GM12878 (cell line): ENCODE measurements around the gene MYO18B.
"Not testable (repeated sequence)": the region's sequence is repeated elsewhere in the genome, so short reads cannot be mapped to it uniquely, and the experiment has no call there.

Source experiments
- BACH1 ChIP-seq: fragments of 450-650 bp; IDR thresholded peaks from 2 replicates; pipeline ENCODE4 v1.6.1; 2017; ENCODE audit warnings: mild to moderate bottlenecking, borderline replicate concordance
- CTCF ChIP-seq, 3 experiments: IDR thresholded peaks in 2 of 3; conservative IDR thresholded peaks in 1 of 3; 2 replicates each; pipeline ENCODE4 v1.5.1; 2011; ENCODE audit warnings: low read depth in 3 of 3, low read length in 3 of 3, mild to moderate bottlenecking in 3 of 3, control low read depth in 2 of 3, moderate library complexity in 2 of 3, inconsistent platforms in 1 of 3, mixed read lengths in 1 of 3; ENCODE audit not compliant: control insufficient read depth in 2 of 3, insufficient read depth in 1 of 3; ENCODE audit errors: extremely low read depth in 1 of 3
- ELK1 ChIP-seq: IDR thresholded peaks from 2 replicates; pipeline ENCODE4 v1.6.1; 2012; ENCODE audit warnings: low read depth, low read length, improper control_type of control experiment
- EZH2 ChIP-seq: IDR thresholded peaks from 2 replicates; pipeline ENCODE4 v1.6.1; 2012; ENCODE audit warnings: low read depth, mild to moderate bottlenecking, control low read depth, inconsistent platforms, low read length, borderline replicate concordance; ENCODE audit not compliant: control insufficient read depth
- MAX ChIP-seq: IDR thresholded peaks from 2 replicates; pipeline ENCODE4 v1.6.1; 2012; ENCODE audit warnings: low read depth, low read length, improper control_type of control experiment
- NRF1 ChIP-seq: conservative IDR thresholded peaks from 2 replicates; pipeline ENCODE4 v1.6.1; 2011; ENCODE audit warnings: mild to moderate bottlenecking, low read depth, low read length, improper control_type of control experiment
- POLR2A ChIP-seq: IDR thresholded peaks from 2 replicates; pipeline ENCODE4 v1.6.1; 2011; ENCODE audit warnings: low read depth, mild to moderate bottlenecking, low read length
- RAD21 ChIP-seq: IDR thresholded peaks from 2 replicates; pipeline ENCODE4 v1.6.1; 2011; ENCODE audit warnings: mild to moderate bottlenecking, low read depth, low read length, moderate library complexity; ENCODE audit not compliant: insufficient read depth
- RUNX3 ChIP-seq: IDR thresholded peaks from 2 replicates; pipeline ENCODE4 v1.6.1; 2012; ENCODE audit warnings: low read length, inconsistent platforms
- SUZ12 ChIP-seq: fragments of 200-600 bp; sonication (generic); IDR thresholded peaks from one replicate; pipeline ENCODE4 v1.6.1; 2018; ENCODE audit warnings: antibody characterized with exemption, mild to moderate bottlenecking; ENCODE audit not compliant: unreplicated experiment
- TAF1 ChIP-seq: IDR thresholded peaks from 2 replicates; pipeline ENCODE4 v1.6.1; 2011; ENCODE audit warnings: mild to moderate bottlenecking, low read depth, low read length, borderline replicate concordance
- TF ChIP-seq, protein P1 (sequence below): IDR thresholded peaks from 2 replicates; pipeline ENCODE4 v1.6.1; 2011; ENCODE audit warnings: low read depth, low read length, improper control_type of control experiment, borderline replicate concordance

DNA sequence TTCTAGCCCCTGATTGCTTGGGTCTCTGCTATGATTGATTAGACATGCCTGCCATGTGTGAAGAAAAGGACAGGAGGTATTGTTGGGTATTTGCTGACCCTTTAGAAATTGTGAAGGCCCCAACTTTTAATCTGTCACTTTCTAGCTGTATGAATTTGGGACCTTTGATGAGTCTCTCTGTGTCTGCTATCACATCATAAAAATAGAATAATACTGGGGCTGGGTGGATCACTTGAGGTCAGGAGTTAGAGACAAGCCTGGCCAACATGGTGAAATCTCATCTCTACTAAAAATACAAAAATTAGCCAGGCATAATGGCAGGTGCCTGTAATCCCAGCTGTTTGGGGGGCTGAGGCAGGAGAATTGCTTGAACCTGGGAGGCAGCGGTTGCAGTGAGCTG, 242.9 kb downstream of the MYO18B start:
- TF ChIP-seq POLR2A; CTCF (IDR thresholded peaks at IDR 0.05 in 2 of 3, conservative IDR thresholded peaks at IDR 0.05 in 1 of 3; ENCODE audit: control insufficient read depth in 2 of 3, extremely low read depth in 1 of 3, insufficient read depth in 1 of 3, low read depth in 3 of 3, low read length in 3 of 3); NRF1; RUNX3; BACH1; MAX; RAD21; EZH2; SUZ12; ELK1; TAF1: not testable (repeated sequence)
- TF ChIP-seq, protein P1, sequence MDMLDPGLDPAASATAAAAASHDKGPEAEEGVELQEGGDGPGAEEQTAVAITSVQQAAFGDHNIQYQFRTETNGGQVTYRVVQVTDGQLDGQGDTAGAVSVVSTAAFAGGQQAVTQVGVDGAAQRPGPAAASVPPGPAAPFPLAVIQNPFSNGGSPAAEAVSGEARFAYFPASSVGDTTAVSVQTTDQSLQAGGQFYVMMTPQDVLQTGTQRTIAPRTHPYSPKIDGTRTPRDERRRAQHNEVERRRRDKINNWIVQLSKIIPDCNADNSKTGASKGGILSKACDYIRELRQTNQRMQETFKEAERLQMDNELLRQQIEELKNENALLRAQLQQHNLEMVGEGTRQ: not testable (repeated sequence)
